ENCODE results near the gene ADO.

Gene ADO

DNA sequence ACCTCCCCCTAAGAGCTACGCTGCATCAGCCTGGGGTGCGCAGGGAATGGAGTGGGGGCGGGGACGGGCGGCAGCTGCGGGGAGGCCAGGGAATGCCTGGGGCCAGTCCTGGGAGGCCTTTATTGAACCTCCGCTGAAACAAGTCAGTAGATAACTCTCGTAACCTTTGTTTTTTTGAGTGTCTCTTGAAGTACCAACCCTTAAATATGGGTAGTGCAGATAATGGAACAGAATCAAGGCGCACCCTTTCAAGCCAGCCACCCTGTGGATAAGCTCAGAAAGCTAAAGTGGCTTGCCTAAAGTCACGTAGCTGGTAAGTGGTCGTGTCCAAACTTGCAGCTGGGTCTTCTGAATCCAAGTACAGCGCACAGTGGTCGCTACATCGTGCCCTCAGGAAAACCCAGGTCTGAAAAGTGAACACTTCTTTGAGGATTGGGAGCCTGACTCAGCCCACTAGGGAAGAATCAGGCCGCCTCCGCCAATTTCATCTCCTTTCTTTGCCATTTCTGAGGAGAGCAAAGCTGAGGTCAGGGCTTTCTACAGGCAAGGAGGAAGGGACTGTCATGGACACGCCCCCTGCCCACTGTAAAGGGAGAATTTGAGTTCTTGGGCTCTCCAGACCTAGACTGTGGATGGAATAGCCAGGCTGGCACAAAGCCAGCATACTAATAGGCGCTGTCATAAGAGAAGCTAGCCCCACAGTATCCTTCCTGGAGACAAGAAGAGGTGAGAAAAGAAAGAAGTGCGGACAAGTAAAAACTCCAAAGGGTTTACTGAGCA lies 14.8 kb downstream of the ADO start:
- no peak for DNase-seq

DNA sequence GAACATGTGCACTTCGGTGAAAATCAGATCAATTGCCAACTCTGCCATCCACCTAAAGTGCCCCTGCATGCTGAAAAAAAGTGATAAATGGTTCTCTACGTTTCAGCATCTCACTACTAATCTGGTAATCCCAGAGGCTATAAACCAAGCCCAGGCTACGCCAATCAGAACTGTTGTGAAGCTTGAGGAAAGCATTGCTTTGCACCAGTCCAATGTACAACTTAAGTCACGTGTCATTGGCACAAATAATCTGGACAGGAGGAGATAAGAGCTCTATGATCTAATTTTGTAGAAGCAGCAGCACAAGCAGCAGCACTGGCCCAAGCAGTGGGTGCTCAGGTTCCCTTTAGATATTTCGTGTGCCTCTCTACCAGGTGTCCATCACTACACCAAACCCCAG lies 16.1 kb downstream of the ADO start:
- DNase-seq: no peak

GRCh38 chr10:62826273-62826672 lies 21.8 kb downstream of the ADO start:
- no peak for DNase-seq

DNA sequence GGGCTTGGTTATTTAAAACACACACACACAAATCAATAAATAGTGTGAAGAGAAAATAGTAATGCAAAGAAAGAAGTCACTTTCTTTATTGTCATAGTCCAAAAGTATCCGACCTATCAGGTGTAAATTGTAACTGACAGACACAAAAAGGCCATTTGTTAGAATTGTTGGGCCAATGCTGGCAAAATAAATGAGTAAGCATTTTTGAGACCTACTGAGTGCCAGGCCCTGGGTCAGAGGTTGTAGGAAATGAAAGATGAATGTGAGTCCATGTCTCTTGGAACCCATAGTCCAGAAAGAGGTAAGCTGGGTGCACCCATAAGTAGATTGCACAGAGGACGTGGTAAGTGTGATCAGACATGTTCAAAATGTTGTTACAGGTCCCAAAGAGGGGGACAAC lies 25.1 kb downstream of the ADO start:
- DNase-seq: no peak

DNA sequence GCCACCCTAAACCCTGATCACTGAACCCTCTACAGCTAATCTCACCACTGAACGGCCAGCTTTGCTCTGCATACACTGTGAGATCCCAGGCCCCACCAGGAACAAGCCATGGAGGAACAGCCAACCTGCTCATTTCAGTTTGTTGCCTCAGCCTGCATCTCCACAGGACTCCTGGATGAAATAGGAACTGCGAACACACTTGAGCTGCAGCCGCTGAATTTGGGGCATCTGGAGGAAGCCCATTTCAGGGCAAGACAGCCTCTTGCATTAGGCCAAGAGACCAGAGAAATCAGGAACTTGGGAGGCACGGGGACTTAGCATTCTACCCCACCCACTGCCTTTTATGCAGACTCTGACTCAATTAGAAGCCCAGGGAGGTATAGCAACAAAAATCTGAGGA lies 26.2 kb downstream of the ADO start:
- DNase-seq: no peak

DNA sequence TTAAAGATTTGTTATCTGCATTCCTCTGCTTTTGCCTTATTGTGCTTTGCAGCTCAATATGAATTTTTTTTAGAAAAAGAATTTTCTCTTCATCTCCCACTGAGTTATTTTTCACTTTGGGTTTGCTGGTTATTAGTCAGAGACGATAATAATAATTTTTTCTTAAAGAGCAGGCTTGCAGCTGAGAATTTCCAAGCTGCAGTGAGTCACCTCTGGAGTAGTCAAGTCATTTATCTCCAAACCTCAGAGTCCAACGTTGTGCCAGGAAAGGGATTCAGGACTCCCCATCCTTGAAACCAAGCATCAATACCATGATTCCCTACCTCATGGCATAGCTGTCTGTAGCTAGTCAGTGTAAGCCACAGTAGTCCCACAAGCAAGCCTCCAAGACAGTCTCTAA lies 26.8 kb downstream of the ADO start:
- no peak for DNase-seq

GRCh38 chr10:62839590-62839989 lies 35.1 kb downstream of the ADO start:
- DNase-seq: no peak

- DNase-seq: no peak
Observed at GRCh38 chr10:62842983-62843382, 38.5 kb downstream of the ADO start.

DNA sequence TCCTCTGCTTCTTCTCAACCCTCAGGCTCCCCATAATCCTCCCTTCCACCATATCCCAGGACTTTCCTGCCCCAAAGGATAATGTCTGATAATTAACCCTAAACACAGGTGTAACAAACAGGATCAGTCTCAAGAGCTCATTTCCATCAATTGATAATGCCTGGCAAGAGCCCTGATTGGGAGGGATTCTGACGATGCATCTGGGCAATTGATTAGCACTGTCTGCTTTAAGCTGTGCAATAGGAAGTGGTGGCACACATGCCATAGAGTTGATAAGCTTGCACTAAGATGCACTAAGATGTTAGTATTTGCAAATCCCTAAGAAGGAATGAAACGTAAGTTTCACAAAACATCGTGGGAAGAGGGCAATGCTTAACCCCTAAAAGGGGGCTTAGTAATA lies 39.1 kb downstream of the ADO start:
- DNase-seq: no peak

DNA sequence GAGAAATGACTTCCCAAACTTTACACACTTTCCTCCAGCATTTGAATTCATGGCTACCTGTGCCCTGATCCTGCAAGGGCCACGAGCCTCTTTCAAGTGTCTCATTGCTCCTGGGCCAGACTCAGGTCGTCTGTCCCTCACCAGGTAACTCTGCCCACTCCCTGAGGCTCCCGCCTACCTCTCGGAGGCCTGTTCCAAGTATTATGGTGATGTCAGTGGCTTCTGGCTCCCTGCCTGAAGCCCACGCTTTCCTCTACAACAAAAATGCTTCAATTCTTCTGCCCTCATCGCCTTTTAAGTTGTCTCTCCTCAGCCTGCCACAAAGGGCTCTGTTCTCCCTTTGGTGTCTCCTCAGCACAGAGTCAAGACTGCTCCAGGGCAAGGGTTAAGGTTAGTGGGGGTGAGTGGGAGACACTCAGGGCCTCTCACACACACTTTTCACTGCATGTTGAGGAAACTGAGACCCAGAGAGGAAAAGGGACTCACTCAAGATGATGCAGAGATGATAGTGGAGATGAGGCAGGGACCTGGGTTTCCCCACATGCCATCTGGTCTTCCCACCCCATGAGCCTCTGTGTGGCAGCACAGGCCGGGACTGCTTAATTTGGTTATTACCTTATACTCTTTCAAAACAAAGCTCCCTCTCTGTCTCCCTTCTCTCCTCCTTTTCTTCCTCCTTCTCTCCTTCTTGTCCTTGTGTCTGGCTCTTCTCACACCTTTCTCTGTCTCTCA lies 39.9 kb downstream of the ADO start:
- no peak for DNase-seq

- DNase-seq: no peak
Observed at GRCh38 chr10:62847433-62847832, 42.9 kb downstream of the ADO start.

DNA sequence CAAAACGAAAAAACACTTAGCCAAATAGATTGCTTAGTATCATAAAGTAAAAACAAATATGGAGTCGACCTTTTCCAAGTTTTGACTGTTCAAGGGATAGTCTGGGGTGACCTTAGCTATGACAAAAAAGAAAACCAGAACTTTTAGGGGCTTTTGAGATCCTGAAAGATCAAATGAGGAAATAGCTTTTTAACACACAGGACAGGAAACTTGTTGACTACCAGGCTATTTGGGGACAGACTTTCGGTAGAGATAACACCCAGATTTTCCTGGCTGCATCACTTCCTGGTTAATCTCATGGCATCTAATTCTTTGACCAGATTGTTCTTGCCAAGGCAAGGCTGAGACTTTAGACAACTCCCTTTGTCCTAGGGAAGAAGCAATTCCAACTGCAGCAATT lies 46.1 kb downstream of the ADO start:
- no peak for DNase-seq

GRCh38 chr10:62851442-62851841 lies 46.9 kb downstream of the ADO start:
- no peak for DNase-seq

DNA sequence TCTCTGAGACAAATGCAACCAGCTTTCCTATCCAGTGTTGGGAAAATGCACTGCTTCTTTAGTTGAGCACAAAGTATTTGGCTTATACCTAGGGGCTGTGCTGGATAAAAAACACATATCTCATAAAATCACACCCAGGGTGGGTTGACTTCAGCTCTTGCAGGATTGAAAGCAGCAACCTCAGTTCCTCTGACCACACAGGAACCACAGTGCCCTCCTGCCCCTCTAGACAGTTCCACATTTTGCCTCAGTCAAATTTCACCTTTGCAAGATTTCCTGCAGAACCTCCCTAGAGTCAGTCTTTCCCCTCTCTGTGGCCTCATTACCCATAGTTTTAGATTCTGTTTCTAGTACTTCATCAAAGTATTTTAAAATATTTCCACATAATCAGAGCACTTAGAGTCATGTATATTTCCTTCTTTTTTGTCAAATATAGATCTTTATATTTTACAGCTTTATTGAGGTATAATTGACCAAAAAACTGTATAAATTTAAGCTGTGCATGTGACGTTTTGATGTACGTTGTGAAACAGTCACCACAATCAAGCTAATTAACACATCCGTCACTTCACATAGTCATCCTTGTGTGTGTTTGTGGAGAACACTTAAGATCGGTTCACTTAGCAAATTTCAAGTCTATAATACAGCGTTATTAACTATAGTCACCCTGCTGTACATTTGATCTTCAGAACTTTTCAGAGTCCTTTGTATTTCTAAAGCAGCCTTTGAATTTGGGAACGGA lies 48.6 kb downstream of the ADO start:
- DNase-seq: no peak

DNA sequence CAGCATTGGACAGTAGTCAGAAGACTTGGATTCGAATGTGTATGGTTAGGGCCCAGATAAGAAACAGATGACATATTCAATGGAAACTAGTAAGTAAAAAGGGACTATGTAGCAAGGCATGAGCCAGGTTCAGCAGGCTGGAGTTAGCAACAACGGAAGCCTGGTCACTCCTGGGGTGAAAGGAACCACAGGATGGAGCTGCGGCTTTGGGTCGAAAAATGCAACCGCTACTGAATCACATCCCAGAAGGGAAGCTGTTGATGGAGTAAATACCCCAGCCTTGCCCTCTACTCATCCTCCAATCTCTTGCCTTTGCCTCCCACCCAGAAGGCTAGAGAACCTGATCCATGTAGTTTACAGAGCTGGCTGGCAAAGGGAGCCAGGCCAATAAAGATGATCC lies 49.2 kb downstream of the ADO start:
- no peak for DNase-seq

DNA sequence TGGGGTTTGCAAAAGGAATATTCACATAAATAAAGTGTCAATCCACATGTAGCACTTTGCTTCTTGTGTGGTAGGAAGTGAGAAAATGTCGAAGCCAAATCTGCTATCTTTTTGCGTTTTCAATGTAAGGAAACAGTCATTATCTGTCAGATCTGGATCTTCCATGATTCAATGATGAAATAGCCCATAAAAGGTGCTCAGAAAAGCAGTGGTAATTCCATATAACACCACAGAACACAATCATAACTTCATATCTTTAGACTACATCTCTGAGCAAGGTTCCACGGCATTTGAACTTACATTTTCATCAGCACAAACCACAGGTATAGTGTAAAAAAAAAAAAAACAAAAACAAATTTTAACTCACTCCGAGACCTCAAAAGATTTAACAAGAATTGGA lies 51.5 kb downstream of the ADO start:
- no peak for DNase-seq
